Activated CD4-positive, alpha-beta T cell treated with anti-CD3 and anti-CD28 coated beads, Interleukin-2, amount 10 ng/mL, durations not matched to agents 7 days and 5 days (primary cell): ENCODE data around the gene C10orf105. TPM values are rescaled to one million over a fixed set of nuclear protein-coding genes. Genes with fewer than 3 reads are reported as not detected.

Experiments
- CTCF ChIA-PET: fragments of 350-600 bp; sonication (Branson Sonifier 250); formaldehyde crosslinking; loops from one replicate; lab custom pipeline; 2021; ENCODE audit warnings: antibody characterized with exemption; lab: Charles Lee
- POLR2A ChIA-PET: fragments of 350-600 bp; sonication (Branson Sonifier 250); formaldehyde crosslinking; loops from one replicate; lab custom pipeline; 2021; ENCODE audit warnings: antibody characterized with exemption; lab: Charles Lee
- DNase-seq: peaks from one replicate; pipeline ENCODE4 v3.0.0-alpha.2; 2020
- H3K27ac Mint-ChIP-seq: one replicate; pipeline ENCODE4 v1.8.0; 2021; ENCODE audit warnings: mild to moderate bottlenecking, moderate library complexity, mixed read lengths
- H3K27me3 Mint-ChIP-seq: one replicate; pipeline ENCODE4 v1.8.0; 2021; ENCODE audit warnings: mixed read lengths
- H3K36me3 Mint-ChIP-seq: one replicate; pipeline ENCODE4 v1.8.0; 2021; ENCODE audit warnings: low read depth, mixed read lengths
- H3K4me1 Mint-ChIP-seq: one replicate; pipeline ENCODE4 v1.8.0; 2021; ENCODE audit warnings: mixed read lengths
- H3K4me3 Mint-ChIP-seq: one replicate; pipeline ENCODE4 v1.8.0; 2021; ENCODE audit warnings: mild to moderate bottlenecking, moderate library complexity, mixed read lengths
- H3K9me3 Mint-ChIP-seq: one replicate; pipeline ENCODE4 v1.8.0; 2021; ENCODE audit warnings: mixed read lengths
- total RNA-seq, 2 experiments: library from RNA; stranded (reverse); gene quantifications; one replicate each; pipeline ENCODE4 v1.2.3, GENCODE V29; 2021

C10orf105 gene
- total RNA-seq, 2 experiments from 2014 or later: 0.52 to 0.71 TPM

DNA sequence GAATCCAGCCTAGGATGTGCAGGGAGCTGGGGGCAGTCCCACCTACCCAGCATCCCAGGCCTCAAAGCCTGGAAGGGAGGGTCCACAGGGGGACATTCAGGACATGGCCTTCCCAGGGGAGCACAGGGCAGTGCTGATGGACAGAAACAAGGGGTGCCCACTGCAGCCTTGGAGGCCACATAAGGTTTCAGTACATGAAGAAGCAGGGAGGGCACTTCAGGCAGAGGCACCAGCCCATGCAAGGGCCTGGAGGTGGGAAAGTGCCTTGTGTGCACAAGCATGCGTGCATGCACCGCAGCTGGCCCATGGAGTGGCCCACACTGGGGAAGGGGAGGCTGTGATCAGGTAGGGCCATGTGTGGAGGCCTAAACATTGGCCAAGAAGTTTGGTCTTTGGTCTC, 9.1 kb downstream of the C10orf105 start:
- ChIA-PET POLR2A (no interaction called here), CTCF (interaction anchor here (0.9 to 3.6 kb wide), 4 partner anchors 11 to 52 kb away, joined by 3 to 13 read pairs (median 4); no protein-coding TSS in a partner anchor)
- Mint-ChIP-seq H3K4me3 (no peak overlapping the region), H3K9me3 (no peaks in the 10 kb centered on the region), H3K27ac (peak overlapping the region; percentile 51), H3K4me1 (peaks cover 58% of the 10 kb centered on the region), H3K27me3 (no peaks in the 10 kb centered on the region), H3K36me3 (no peaks in the 10 kb centered on the region)
- no peak for DNase-seq

DNA sequence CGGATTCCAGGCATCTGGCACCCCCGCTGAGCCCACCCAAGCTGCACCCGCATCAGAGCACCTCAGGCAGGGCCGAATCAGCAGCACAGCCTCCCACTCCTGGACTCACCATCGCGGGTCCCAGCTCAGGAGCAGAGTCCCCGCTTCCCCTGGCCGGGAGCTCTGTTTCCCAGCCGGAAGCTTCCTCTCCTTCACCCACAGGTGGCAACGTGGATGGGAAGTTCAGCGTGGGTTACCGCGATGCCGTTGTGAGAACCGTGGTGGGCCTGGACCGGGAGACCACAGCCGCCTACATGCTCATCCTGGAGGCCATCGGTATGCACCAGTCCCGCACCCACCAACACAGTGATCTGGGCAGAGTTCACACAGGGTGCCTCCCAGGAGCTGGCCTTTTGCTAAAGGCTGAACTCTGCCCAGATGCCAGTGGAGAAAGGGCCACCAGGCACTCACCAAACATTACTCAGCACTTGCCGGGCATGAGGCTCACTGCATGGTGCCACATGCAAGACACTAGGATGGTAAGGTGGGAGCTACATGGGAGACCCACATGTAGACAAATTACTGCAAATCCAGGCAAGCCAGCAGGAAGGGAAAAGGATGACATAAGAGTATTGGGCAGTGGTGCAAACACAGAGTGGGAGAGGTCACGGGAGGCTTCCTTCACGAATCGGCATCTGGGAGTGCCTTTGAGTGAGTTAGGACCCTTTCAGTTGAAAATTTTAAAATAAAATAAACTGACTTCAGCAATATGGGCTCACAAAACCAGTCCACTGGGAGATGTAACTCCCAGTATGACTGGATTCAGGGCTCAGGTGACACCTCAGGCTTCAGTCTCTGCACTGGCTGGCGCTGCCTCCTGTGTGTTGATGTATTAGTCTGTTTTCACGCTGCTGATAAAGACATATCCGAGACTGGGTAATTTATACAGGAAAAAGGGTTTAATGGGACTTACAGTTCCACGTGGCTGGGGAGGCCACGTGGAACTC, 10.4 kb downstream of the C10orf105 start:
- Mint-ChIP-seq H3K27me3 (no peaks in the 10 kb centered on the region), H3K9me3 (no peaks in the 10 kb centered on the region), H3K4me1 (peaks cover 48% of the 10 kb centered on the region), H3K27ac (peak overlapping the region; percentile 76), H3K36me3 (no peaks in the 10 kb centered on the region), H3K4me3 (no peak overlapping the region)
- ChIA-PET POLR2A (no interaction called here), CTCF (interaction anchor here (0.8 to 5.5 kb wide), 20 partner anchors 9 to 395 kb away, joined by 3 to 42 read pairs (median 7); partner anchors contain the start of genes C10orf105 and VSIR)
- no peak for DNase-seq

DNA sequence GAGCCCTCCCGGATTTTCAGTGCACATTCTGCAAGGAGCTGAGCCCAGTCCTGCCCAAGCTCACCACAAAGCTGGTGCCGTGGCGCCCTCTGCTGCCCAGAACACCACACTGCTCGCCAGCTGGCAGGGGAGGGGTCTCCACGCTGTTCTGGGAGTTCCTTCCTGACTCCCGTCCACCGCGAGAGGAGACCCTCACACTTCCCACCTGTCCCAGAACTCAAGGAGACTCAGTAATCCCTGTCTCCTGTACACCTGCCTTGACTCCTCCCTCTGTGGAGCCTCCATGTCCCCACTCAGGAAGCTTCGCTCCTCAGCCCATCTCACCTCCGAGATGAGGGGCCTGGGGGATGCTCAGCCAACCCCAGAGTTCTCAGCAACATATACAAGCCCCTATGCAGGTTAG, 11.3 kb downstream of the C10orf105 start:
- Mint-ChIP-seq H3K36me3 (no peaks in the 10 kb centered on the region), H3K4me3 (no peak overlapping the region), H3K27me3 (no peaks in the 10 kb centered on the region), H3K9me3 (no peaks in the 10 kb centered on the region), H3K27ac (peak overlapping the region; percentile 80), H3K4me1 (peaks cover 39% of the 10 kb centered on the region)
- peak; percentile 64 for DNase-seq
- ChIA-PET CTCF (interaction anchor here (0.6 to 5.5 kb wide), 27 partner anchors 10 to 394 kb away, joined by 3 to 42 read pairs (median 5); partner anchors contain the start of genes C10orf105 and VSIR), POLR2A (no interaction called here)

DNA sequence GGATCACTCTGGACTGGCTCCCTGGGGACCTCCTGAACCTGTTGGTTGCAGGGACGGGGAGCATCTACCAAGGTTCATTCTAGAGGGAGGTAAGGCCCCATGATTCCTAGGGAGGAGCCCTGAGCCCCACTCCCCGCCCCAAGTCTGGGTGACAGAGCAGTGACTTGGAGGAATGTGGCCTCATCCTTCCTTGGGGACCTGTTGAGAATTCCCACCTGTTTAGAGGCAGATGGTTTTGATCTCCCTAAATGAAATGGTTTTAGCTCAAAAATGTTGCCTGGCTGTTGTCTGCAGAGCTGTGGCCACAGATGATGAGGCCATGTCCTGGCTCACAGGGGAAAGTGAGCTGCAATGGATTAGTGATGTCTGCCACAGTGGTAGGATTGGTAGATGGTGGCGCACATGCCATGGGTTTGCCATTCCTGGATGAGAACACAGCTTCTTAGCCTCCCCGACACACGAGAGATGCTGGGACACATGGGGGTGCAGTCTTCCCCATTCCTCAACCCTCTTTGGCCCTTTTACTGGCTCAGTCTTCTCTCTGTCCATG, 12.3 kb downstream of the C10orf105 start:
- H3K36me3 Mint-ChIP-seq: no peaks in the 10 kb centered on the region
- no peak overlapping the region for H3K4me3 Mint-ChIP-seq
- DNase-seq: no peak
- no peaks in the 10 kb centered on the region for H3K9me3 Mint-ChIP-seq
- peak overlapping the region; percentile 80 for H3K27ac Mint-ChIP-seq
- ChIA-PET CTCF (interaction anchor here (0.8 to 5.5 kb wide), 18 partner anchors 9 to 393 kb away, joined by 3 to 42 read pairs (median 7); partner anchors contain the start of genes C10orf105 and VSIR), POLR2A (no interaction called here)
- peaks cover 29% of the 10 kb centered on the region for H3K4me1 Mint-ChIP-seq
- no peaks in the 10 kb centered on the region for H3K27me3 Mint-ChIP-seq

DNA sequence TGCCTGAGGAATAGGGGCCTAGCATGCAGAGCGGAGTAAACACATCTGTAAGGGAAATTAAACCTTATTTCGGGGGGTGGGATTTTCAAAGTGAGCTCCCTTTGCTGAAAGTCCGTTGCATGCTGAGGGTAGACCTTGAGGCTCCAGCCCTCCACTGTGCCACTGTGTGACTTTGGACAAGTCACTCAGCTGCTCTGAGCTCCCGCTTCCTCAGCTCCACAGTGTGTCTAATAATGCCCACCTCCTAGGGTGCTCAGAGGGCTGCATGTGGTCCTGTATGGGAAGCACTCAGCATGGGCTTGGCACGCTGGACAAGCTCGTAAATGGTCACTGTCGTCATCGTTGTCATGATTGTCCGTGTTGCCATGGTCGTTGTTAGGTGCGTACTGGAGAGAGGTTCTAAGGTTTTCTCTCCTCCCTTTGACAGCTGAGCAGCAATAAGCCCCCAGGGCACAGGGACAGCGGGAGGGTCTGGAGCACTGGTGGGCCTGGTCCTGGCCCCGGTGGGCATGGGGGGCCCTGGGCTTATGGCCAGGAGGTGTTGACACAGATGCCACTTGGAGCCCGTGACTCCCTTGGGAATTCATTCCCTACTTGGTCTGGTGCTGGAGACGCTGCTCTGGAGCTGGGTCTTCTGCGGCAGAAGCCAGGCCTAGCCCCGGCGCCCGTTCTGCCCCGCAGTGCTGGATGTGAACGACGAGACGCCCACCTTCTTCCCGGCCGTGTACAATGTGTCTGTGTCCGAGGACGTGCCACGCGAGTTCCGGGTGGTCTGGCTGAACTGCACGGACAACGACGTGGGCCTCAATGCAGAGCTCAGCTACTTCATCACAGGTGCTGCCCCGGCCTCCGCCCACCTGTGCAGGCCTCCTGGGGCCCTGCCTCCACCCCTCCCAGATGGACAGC, 13.1 kb downstream of the C10orf105 start:
- DNase-seq: no peak
- Mint-ChIP-seq H3K9me3 (no peaks in the 10 kb centered on the region), H3K4me3 (no peak overlapping the region), H3K36me3 (no peaks in the 10 kb centered on the region), H3K27ac (no peak overlapping the region), H3K4me1 (peaks cover 22% of the 10 kb centered on the region), H3K27me3 (no peaks in the 10 kb centered on the region)
- ChIA-PET CTCF (interaction anchor here (0.8 to 5.5 kb wide), 12 partner anchors 8 to 389 kb away, joined by 3 to 42 read pairs (median 4); partner anchors contain the start of gene VSIR), POLR2A (no interaction called here)

DNA sequence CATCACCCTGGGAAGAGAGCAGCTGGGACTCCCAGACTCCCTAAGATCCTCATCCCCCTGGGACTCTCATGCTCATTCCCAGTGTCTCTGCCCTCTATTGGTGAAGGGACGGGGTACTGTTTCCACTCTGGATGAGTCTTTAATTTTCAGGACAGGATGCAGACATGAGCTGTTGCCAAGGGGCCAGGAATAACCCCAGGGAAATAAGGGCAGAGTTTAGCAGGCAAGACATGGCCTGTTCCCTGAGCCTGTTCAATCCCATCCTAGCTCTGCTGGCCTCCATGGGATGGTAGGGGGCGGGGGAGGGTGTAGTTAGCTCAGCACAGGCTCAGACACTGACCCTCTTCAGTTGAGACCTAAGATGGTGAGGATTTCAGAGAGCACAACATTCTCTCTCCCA, 14.0 kb downstream of the C10orf105 start:
- no peaks in the 10 kb centered on the region for H3K9me3 Mint-ChIP-seq
- ChIA-PET POLR2A (no interaction called here), CTCF (interaction anchor here (0.9 to 5.5 kb wide), 6 partner anchors 8 to 68 kb away, joined by 4 to 42 read pairs (median 15); partner anchors contain the start of gene VSIR)
- no peak overlapping the region for H3K4me3 Mint-ChIP-seq
- no peak for DNase-seq
- H3K27me3 Mint-ChIP-seq: no peaks in the 10 kb centered on the region
- H3K4me1 Mint-ChIP-seq: peaks cover 21% of the 10 kb centered on the region
- peak overlapping the region; percentile 69 for H3K27ac Mint-ChIP-seq
- no peaks in the 10 kb centered on the region for H3K36me3 Mint-ChIP-seq

DNA sequence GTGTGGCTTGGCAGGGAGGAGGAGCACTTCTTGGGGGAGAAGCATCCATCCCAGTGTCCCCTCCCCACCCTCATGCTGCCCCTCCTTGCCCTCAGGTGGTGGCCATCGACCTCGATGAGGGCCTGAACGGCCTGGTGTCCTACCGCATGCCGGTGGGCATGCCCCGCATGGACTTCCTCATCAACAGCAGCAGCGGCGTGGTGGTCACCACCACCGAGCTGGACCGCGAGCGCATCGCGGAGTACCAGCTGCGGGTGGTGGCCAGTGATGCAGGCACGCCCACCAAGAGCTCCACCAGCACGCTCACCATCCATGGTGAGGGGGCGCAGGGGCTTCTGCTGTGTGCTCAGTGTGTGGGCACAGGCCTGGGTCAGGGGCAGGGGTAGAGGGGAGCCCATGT, 14.8 kb downstream of the C10orf105 start:
- ChIA-PET CTCF (interaction anchor here (0.6 to 5.5 kb wide), 8 partner anchors 7 to 1468 kb away, joined by 3 to 42 read pairs (median 5); partner anchors contain the start of gene VSIR), POLR2A (no interaction called here)
- Mint-ChIP-seq H3K9me3 (no peaks in the 10 kb centered on the region), H3K4me3 (no peak overlapping the region), H3K36me3 (no peaks in the 10 kb centered on the region), H3K4me1 (peaks cover 18% of the 10 kb centered on the region), H3K27me3 (no peaks in the 10 kb centered on the region), H3K27ac (no peak overlapping the region)
- DNase-seq: no peak

DNA sequence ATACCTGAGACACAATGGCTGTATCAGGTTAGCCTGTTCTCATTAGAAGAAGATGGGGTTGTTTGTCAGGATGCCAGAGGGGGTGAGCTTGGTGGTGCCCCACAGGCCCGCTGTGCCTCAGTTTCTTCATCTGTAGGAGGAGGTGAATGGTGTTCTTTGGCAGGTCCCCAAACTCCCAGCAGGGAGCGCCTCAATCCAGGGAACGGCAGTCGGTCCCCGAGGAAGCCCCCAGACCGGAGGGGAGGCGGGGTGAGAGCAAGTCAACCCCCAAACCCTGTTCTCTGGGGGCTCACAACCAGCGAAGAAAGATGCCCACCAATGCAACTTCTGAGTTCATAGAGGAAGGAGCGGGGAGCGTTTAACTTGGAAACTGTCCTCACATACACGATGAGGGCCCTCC, 16.0 kb downstream of the C10orf105 start:
- no peak overlapping the region for H3K27ac Mint-ChIP-seq
- H3K4me3 Mint-ChIP-seq: no peak overlapping the region

DNA sequence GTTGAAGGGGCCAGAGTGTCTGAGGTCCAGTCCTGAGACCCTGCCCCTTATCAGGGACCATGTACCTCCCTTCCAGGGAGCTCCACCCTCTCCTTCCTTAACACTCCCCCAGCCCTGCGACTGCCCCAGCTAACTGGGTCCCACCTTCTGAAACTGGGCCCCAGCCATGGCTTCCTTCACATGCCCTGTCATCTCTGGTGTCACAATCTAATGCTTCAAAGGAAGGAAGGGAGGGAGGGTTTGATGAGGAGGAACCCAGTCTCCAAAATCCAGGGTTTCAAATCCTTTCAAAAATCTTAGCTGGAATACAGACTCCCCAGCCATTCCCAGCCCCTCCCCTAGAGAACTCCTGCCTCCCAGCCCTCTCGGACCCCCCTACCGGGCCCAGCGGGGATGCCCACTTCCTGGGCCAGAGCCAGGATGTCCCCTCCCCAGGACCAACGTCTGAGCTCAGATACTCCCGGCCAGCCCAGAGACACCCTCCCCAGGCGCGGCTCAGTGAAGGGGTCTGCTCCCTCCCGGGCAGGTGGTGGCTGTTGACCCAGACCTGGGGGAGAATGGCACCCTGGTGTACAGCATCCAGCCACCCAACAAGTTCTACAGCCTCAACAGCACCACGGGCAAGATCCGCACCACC, 18.0 kb downstream of the C10orf105 start:
- ChIA-PET CTCF (interaction anchor here (1.1 to 1.3 kb wide), 3 partner anchors 29 to 383 kb away, joined by 3 to 4 read pairs (median 4); partner anchors contain the start of gene SLC29A3), POLR2A (no interaction called here)
- Mint-ChIP-seq H3K4me1 (peaks cover 25% of the 10 kb centered on the region), H3K4me3 (no peak overlapping the region), H3K9me3 (no peaks in the 10 kb centered on the region), H3K27ac (peak overlapping the region; percentile 46), H3K27me3 (no peaks in the 10 kb centered on the region), H3K36me3 (no peaks in the 10 kb centered on the region)
- DNase-seq: no peak

More for the DNA sequence above, 16.0 kb downstream of the C10orf105 start:
- no peak for DNase-seq
- H3K36me3 Mint-ChIP-seq: no peaks in the 10 kb centered on the region
- H3K4me1 Mint-ChIP-seq: peaks cover 21% of the 10 kb centered on the region
- CTCF ChIA-PET: interaction anchor here (2.4 kb wide), 1 partner anchor 13 kb away, joined by 8 read pairs; no protein-coding TSS in a partner anchor
- H3K9me3 Mint-ChIP-seq: no peaks in the 10 kb centered on the region
- H3K27me3 Mint-ChIP-seq: no peaks in the 10 kb centered on the region
- POLR2A ChIA-PET: no interaction called here

DNA sequence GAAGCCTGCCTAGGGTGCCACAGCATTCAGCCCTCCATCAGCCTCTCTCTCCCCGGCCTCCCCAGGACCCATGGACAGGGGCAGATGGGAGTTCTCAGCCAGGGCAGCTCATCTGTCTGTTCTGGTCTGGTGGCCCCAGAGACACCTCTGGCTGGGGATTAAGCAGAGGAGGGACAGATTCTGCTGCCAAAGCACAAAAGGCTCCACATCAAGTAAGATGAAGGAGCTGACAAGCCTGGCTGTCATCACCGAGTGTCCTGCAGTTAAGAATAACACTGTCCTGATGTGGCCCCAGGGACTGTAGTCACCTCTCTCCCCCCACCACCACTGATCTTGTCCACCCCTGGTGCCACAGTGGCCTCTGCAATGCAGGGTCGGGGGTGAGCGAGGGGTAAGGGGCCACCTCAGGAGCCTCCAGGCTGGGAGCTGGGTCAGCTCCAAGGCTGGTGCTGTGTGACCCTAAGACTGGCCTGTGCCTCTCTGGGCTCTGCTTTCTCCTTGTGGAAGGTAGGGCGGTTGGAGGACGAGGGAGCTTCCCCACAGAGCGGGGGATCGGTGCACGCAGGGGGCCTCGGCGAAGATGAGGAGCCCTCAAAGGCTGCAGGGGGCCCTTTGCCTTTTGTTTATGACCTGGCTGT, 18.7 kb downstream of the C10orf105 start:
- CTCF ChIA-PET: interaction anchor here (1.1 to 1.3 kb wide), 3 partner anchors 29 to 382 kb away, joined by 3 to 4 read pairs (median 4); partner anchors contain the start of gene SLC29A3
- no peak for DNase-seq
- Mint-ChIP-seq H3K27me3 (no peaks in the 10 kb centered on the region), H3K36me3 (no peaks in the 10 kb centered on the region), H3K27ac (no peak overlapping the region), H3K9me3 (no peaks in the 10 kb centered on the region), H3K4me1 (peaks cover 30% of the 10 kb centered on the region), H3K4me3 (no peak overlapping the region)
- POLR2A ChIA-PET: no interaction called here

DNA sequence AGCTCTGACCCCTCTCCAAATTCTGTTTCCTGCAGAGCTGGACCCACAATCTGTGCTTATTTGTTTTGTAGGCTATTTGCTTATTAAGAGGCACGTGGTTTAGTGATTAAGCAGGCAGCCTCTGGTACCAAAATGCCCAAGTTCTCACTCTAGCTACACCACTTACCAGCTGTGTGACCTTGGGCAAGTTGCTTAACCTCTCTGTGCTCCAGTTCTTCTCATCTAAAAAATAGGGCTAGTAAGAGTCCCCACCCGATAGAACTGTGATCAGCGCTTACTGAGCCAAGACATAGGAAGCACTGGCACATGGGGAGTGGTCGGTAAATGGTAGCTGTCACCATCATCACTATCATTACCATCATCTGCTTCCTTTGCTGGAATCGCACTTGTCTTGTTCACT, 20.8 kb downstream of the C10orf105 start:
- peaks cover 48% of the 10 kb centered on the region for H3K4me1 Mint-ChIP-seq
- ChIA-PET CTCF (interaction anchor here (1.1 to 4.9 kb wide), 10 partner anchors 9 to 314 kb away, joined by 4 to 42 read pairs (median 6); partner anchors contain the start of gene VSIR), POLR2A (no interaction called here)
- peak overlapping the region; percentile 66 for H3K27ac Mint-ChIP-seq
- no peak overlapping the region for H3K4me3 Mint-ChIP-seq
- no peaks in the 10 kb centered on the region for H3K36me3 Mint-ChIP-seq
- DNase-seq: no peak
- no peaks in the 10 kb centered on the region for H3K27me3 Mint-ChIP-seq
- H3K9me3 Mint-ChIP-seq: no peaks in the 10 kb centered on the region
